Stimulated activated naive CD4-positive, alpha-beta T cell (primary cell): ENCODE measurements around the gene SCGB1D4.
"Not testable (repeated sequence)": the region's sequence is repeated elsewhere in the genome, so short reads cannot be mapped to it uniquely, and the experiment has no call there.

Source experiments
- DNase-seq, 6 experiments: peaks; one replicate each; lab custom pipeline; 2025; lab: John Stamatoyannopoulos, UW

Gene SCGB1D4

DNA sequence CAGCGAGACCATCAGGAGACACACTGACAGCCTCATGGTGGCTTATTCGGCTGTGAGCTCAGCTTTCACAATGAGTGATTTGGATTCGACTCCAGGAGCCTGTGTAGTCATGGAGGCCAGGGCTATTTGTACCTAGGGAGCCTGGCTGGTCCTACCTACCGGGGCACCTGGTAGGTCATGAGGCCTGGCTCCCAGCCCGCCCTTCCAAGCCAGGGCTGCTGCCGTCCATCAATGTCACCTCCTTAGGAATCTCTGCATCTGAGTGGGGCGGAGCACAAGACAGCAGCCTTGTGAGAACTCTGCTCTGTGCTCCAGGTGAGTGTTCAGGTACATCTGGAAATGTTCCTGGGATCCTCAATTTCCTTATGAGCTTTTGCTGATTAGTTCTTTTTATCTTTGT, at the start of gene SCGB1D4:
Gene SCGB1D4, minus strand, starts transcription at position 101 of the 400 bp plus-strand sequence. Its CDS starts 65 bp downstream, at position 36.
- no peak for DNase-seq

DNA sequence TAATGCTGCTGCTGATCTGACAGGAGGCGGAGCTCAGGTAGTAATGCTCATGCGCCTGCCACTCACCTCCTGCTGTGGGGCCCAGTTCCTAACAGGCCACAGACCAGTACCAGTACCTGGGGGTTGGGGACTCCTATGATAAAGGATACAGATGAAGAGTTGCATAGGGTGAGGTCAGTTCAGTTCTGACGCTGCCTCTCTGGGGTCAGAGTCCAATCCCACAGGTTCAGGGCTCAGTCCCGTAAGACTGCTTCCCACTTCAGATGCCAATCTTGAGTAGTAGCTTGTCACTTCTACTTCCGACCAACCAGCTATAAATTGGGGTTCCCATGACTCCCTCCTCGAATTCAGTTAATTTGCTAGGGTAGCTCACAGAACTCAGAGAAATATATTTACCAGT, 47.0 kb upstream of the SCGB1D4 start:
- no peak for DNase-seq

GRCh38 chr11:62344210-62344609, 45.3 kb upstream of the SCGB1D4 start:
- DNase-seq, result no peak

DNA sequence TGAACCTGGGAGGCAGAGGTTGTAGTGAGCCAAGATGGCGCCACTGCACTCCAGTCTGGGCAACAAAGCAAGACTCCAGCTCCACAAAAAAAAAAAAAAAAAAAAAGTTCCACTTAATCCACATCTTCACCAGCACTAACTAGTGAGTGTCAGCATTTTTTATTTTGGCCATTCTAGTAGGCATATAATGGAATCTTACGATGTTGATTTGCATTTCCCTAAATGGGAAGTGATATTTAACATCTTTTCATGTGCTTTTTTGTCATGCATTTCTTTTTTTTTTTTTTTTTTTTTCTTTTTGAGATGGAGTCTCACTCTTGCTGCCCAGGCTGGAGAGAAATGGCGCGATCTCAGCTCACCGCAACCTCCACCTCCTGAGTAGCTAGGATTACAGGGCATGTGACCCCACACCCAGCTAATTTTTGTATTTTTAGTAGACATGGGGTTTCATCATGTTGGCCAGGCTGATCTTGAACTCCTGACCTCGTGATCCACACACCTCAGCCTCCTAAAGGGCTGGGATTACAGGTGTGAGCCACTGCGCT, 44.8 kb upstream of the SCGB1D4 start:
- not testable (repeated sequence) for DNase-seq

- no peak for DNase-seq
These were observed 42.7 kb upstream of the SCGB1D4 start for GRCh38 chr11:62341588-62341987.

- peak in 5 of 6 experiments; percentile 8 to 49 (median 47) for DNase-seq
These were observed 41.5 kb upstream of the SCGB1D4 start for GRCh38 chr11:62340269-62340901.

DNA sequence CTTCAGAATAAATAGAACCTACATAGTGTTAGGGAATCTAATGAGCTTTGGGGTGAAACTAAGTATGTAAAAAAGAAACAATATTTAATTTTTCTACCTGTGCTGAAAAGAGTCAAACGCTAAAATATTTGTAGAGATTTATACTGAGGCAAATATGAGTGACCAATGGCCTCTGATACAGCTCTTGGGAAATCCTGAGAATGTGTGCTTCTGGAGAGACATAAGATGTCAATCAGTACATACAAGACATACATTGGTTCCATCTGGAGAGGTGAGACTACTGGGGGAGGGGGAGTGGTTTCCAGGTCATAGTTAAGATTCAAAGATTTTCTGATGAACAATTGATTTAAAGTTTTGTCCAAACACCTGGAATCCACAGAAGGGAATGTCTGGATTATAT, 39.3 kb upstream of the SCGB1D4 start:
- no peak for DNase-seq

DNA sequence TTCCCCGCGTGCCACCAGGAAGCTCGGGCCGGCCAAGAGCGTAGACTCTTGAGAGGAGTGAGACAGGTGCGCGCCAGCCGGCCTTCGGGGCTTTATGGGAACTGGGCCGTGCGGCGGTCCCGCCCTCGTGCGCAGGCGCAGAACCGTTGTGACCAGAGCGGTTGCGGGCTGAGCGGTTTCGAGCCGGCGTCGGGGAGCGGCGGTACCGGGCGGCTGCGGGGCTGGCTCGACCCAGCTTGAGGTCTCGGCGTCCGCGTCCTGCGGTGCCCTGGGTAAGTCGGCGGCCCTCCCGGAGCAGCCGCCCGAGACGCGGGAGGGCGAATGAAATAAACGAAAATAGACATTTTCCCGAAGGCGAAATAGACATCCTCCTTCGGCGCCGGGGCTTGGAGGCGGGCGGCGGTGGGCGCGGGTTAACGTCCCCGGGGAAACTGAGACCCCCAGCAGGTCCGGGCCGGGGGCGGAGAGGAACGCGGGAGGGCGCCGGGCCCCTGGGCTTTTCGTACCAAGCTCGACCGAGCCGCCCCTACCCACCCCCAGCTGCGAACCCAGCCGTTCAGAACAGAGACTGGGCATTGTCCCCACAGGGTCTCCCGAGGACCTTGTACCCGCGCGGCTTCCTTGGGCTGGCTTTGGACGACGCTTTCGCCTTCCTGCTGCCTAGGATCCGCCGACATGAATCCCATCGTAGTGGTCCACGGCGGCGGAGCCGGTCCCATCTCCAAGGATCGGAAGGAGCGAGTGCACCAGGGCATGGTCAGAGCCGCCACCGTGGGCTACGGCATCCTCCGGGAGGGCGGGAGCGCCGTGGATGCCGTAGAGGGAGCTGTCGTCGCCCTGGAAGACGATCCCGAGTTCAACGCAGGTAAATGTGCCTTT, 38.7 kb upstream of the SCGB1D4 start, which contains the start of gene ASRGL1:
Gene ASRGL1, plus strand, starts transcription at position 146 of the 879 bp plus-strand sequence. Its CDS starts 530 bp downstream, at position 676.
- peak; percentile 41 to 77 (median 64) for DNase-seq

- DNase-seq, result not testable (repeated sequence)
These were observed 38.1 kb upstream of the SCGB1D4 start for GRCh38 chr11:62336949-62337302.

- no peak for DNase-seq
These were observed 34.9 kb upstream of the SCGB1D4 start for GRCh38 chr11:62333768-62334167.

DNA sequence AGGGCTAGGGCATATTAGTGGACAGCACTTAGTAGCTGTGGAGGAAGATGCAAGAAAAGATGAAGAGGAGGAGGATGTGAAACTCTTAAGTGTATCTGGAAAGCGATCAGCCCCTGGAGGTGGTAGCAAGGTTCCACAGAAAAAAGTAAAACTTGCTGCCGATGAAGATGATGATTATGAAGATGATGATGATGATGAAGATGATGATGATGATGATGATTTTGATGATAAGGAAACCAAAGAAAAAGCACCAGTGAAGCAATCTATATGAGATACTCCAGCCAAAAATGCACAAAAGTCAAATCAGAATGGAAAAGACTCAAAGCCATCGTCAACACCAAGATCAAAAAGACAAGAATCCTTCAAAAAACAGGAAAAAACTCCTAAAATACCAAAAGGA, 32.4 kb upstream of the SCGB1D4 start:
- DNase-seq, result not testable (repeated sequence)

GRCh38 chr11:62327541-62327940, 28.7 kb upstream of the SCGB1D4 start:
- DNase-seq, result not testable (repeated sequence)

DNA sequence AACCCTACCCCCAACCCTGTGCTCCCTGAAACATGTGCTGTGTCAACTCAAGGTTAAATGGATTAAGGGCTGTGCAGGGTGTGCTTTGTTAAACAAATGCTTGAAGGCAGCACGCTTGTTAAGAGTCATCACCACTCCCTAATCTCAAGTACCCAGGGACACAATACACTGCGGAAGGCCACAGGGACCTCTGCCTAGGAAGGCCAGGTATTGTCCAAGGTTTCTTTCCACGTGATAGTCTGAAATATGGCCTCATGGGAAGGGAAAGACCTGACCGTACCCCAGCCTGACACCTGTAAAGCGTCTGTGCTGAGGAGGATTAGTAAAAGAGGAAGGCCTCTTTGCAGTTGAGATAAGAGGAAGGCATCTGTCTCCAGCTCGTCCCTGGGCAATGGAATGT, 27.8 kb upstream of the SCGB1D4 start:
- DNase-seq, result not testable (repeated sequence)

DNA sequence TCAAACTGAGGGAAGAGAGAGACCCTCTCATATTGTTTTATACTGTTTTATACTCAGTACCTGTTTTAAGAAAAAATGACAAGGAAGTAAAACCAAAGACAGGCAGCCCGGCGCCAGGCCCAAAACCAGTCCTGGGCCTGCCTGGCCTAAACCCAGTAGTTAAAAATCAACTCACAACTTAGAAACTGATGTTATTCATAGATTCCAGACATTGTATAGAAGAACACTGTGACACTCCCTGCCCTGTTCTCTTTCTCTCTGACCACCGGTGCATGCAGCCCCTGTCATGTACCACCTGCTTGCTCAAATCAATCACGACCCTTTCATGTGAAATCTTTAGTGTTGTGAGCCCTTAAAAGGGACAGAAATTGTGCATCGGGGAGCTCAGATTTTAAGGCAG, 26.9 kb upstream of the SCGB1D4 start:
- DNase-seq, result not testable (repeated sequence)

- DNase-seq, result peak in 5 of 6 experiments; percentile 10 to 53 (median 37)
These were observed 26.1 kb upstream of the SCGB1D4 start for GRCh38 chr11:62324731-62325556.

- DNase-seq, result no peak
These were observed 23.6 kb upstream of the SCGB1D4 start for GRCh38 chr11:62322524-62322923.

DNA sequence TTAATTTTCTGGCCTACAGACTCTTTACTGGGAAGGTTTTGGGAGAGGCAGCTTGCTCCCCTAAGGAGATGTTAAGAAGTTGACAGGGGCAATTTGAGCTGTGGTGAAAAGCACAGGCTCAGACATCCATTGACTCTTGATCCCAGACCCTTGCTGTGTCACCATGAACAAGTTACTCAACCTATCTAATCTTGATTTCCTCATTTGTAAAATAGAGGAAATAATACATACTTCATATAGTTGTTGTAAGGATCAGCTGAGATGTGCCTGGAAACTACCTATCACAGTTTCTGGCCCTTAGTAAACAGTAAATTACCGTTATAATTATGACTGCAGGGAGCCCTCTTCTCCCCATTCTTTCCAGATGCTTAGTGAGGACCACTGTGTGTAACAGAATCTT, 16.6 kb upstream of the SCGB1D4 start:
- no peak for DNase-seq

GRCh38 chr11:62309991-62310390, 11.1 kb upstream of the SCGB1D4 start:
- DNase-seq, result no peak

- DNase-seq, result no peak
These were observed 9.1 kb upstream of the SCGB1D4 start for GRCh38 chr11:62307950-62308349.

GRCh38 chr11:62306227-62306626, 7.4 kb upstream of the SCGB1D4 start:
- no peak for DNase-seq

GRCh38 chr11:62295504-62295903, 3.4 kb downstream of the SCGB1D4 start:
- DNase-seq, result no peak

GRCh38 chr11:62280452-62280851, 18.4 kb downstream of the SCGB1D4 start:
- DNase-seq, result no peak
